ENCODE data around the gene SMIM35. TPM values are rescaled to one million over a fixed set of nuclear protein-coding genes. Genes with fewer than 3 reads are reported as not detected.
"Not testable (repeated sequence)": the region's sequence is repeated elsewhere in the genome, so short reads cannot be mapped to it uniquely, and the experiment has no call there.

The SMIM35 gene
- total and polyA plus RNA-seq, 2 donors (not counting 1 experiment from before 2014, with no cell fraction given): not detected

- Histone ChIP-seq H3K4me3 (replicated peaks in 1 of 4; ENCODE audit: control extremely low read depth in 1 of 4, insufficient read depth in 1 of 4, low read depth in 3 of 4, low read length in 4 of 4) (no peak overlapping the region), H3K4me1 (ENCODE audit: control insufficient read depth, extremely low read depth, insufficient read depth, low read length) (no peaks in the 10 kb centered on the region), H3K9ac (ENCODE audit: insufficient read depth, low read length) (no peak overlapping the region), H3K4me2 (ENCODE audit: extremely low read depth, insufficient read depth, low read length) (no peak overlapping the region), H2AFZ (ENCODE audit: low read length) (no peak overlapping the region), H3K9me3 (ENCODE audit: control insufficient read depth, insufficient read depth, low read depth, low read length) (no peaks in the 10 kb centered on the region), H3K27me3 (ENCODE audit: control insufficient read depth, insufficient read depth, low read length) (no peaks in the 10 kb centered on the region), H3K79me2 (ENCODE audit: control insufficient read depth, insufficient read depth, low read length) (no peaks in the 10 kb centered on the region), H3K36me3 (ENCODE audit: control insufficient read depth, insufficient read depth, low read length) (no peaks in the 10 kb centered on the region), H4K20me1 (ENCODE audit: control insufficient read depth, extremely low read depth, insufficient read depth, low read length) (no peaks in the 10 kb centered on the region), H3K27ac (ENCODE audit: insufficient read depth, low read length) (no peak overlapping the region)
- DNase-seq (ENCODE audit: low read depth in 2 of 2): no peak
- TF ChIP-seq CTCF (conservative IDR thresholded peaks at IDR 0.05 in 1 of 2, IDR thresholded peaks at IDR 0.05 in 1 of 2; ENCODE audit: low read depth in 1 of 2, low read length in 2 of 2) (no peak), EZH2 (IDR thresholded peaks at IDR 0.05; ENCODE audit: low read length, missing control alignments) (no peak)
These were observed 19.8 kb downstream of the SMIM35 start for GRCh38 chr11:118067006-118067405.

- H3K4me1 ChIP-seq (ENCODE audit: control insufficient read depth, extremely low read depth, insufficient read depth, low read length): no peaks in the 10 kb centered on the region
- no peak for TF ChIP-seq EZH2 (IDR thresholded peaks at IDR 0.05; ENCODE audit: low read length, missing control alignments)
- no peak for TF ChIP-seq CTCF (conservative IDR thresholded peaks at IDR 0.05 in 1 of 2, IDR thresholded peaks at IDR 0.05 in 1 of 2; ENCODE audit: low read depth in 1 of 2, low read length in 2 of 2)
- no peaks in the 10 kb centered on the region for H3K27me3 ChIP-seq (ENCODE audit: control insufficient read depth, insufficient read depth, low read length)
- H4K20me1 ChIP-seq (ENCODE audit: control insufficient read depth, extremely low read depth, insufficient read depth, low read length): no peaks in the 10 kb centered on the region
- no peak overlapping the region for H3K4me3 ChIP-seq (replicated peaks in 1 of 4; ENCODE audit: control extremely low read depth in 1 of 4, insufficient read depth in 1 of 4, low read depth in 3 of 4, low read length in 4 of 4)
- no peak overlapping the region for H3K4me2 ChIP-seq (ENCODE audit: extremely low read depth, insufficient read depth, low read length)
- H2AFZ ChIP-seq (ENCODE audit: low read length): no peak overlapping the region
- H3K9ac ChIP-seq (ENCODE audit: insufficient read depth, low read length): no peak overlapping the region
- H3K27ac ChIP-seq (ENCODE audit: insufficient read depth, low read length): no peak overlapping the region
- DNase-seq (ENCODE audit: low read depth in 2 of 2): no peak
- no peaks in the 10 kb centered on the region for H3K9me3 ChIP-seq (ENCODE audit: control insufficient read depth, insufficient read depth, low read depth, low read length)
- H3K36me3 ChIP-seq (ENCODE audit: control insufficient read depth, insufficient read depth, low read length): no peaks in the 10 kb centered on the region
- H3K79me2 ChIP-seq (ENCODE audit: control insufficient read depth, insufficient read depth, low read length): no peaks in the 10 kb centered on the region
These were observed 21.4 kb downstream of the SMIM35 start for GRCh38 chr11:118065384-118065783.

- DNase-seq (ENCODE audit: low read depth in 2 of 2): no peak
- no peak overlapping the region for H3K4me2 ChIP-seq (ENCODE audit: extremely low read depth, insufficient read depth, low read length)
- no peak overlapping the region for H3K27ac ChIP-seq (ENCODE audit: insufficient read depth, low read length)
- H3K9me3 ChIP-seq (ENCODE audit: control insufficient read depth, insufficient read depth, low read depth, low read length): no peaks in the 10 kb centered on the region
- no peaks in the 10 kb centered on the region for H3K36me3 ChIP-seq (ENCODE audit: control insufficient read depth, insufficient read depth, low read length)
- TF ChIP-seq CTCF (conservative IDR thresholded peaks at IDR 0.05 in 1 of 2, IDR thresholded peaks at IDR 0.05 in 1 of 2; ENCODE audit: low read depth in 1 of 2, low read length in 2 of 2) (no peak), EZH2 (IDR thresholded peaks at IDR 0.05; ENCODE audit: low read length, missing control alignments) (no peak)
- no peaks in the 10 kb centered on the region for H4K20me1 ChIP-seq (ENCODE audit: control insufficient read depth, extremely low read depth, insufficient read depth, low read length)
- H3K9ac ChIP-seq (ENCODE audit: insufficient read depth, low read length): no peak overlapping the region
- no peak overlapping the region for H3K4me3 ChIP-seq (replicated peaks in 1 of 4; ENCODE audit: control extremely low read depth in 1 of 4, insufficient read depth in 1 of 4, low read depth in 3 of 4, low read length in 4 of 4)
- H2AFZ ChIP-seq (ENCODE audit: low read length): no peak overlapping the region
- no peaks in the 10 kb centered on the region for H3K27me3 ChIP-seq (ENCODE audit: control insufficient read depth, insufficient read depth, low read length)
- H3K79me2 ChIP-seq (ENCODE audit: control insufficient read depth, insufficient read depth, low read length): no peaks in the 10 kb centered on the region
- H3K4me1 ChIP-seq (ENCODE audit: control insufficient read depth, extremely low read depth, insufficient read depth, low read length): no peaks in the 10 kb centered on the region
These were observed 21.8 kb downstream of the SMIM35 start for GRCh38 chr11:118064956-118065355.

GRCh38 chr11:118062631-118063030 is 24.1 kb downstream of the SMIM35 start:
- not testable (repeated sequence) for H4K20me1 ChIP-seq (ENCODE audit: control insufficient read depth, extremely low read depth, insufficient read depth, low read length)

GRCh38 chr11:118062181-118062580 is 24.6 kb downstream of the SMIM35 start:
- H3K4me3 ChIP-seq (replicated peaks in 1 of 4; ENCODE audit: control extremely low read depth in 1 of 4, insufficient read depth in 1 of 4, low read depth in 3 of 4, low read length in 4 of 4); H2AFZ ChIP-seq (ENCODE audit: low read length); H3K27me3 ChIP-seq (ENCODE audit: control insufficient read depth, insufficient read depth, low read length); H3K36me3 ChIP-seq (ENCODE audit: control insufficient read depth, insufficient read depth, low read length); H3K79me2 ChIP-seq (ENCODE audit: control insufficient read depth, insufficient read depth, low read length); DNase-seq (ENCODE audit: low read depth in 2 of 2); H3K9me3 ChIP-seq (ENCODE audit: control insufficient read depth, insufficient read depth, low read depth, low read length); H3K9ac ChIP-seq (ENCODE audit: insufficient read depth, low read length); H3K4me2 ChIP-seq (ENCODE audit: extremely low read depth, insufficient read depth, low read length); H4K20me1 ChIP-seq (ENCODE audit: control insufficient read depth, extremely low read depth, insufficient read depth, low read length); H3K27ac ChIP-seq (ENCODE audit: insufficient read depth, low read length); H3K4me1 ChIP-seq (ENCODE audit: control insufficient read depth, extremely low read depth, insufficient read depth, low read length): not testable (repeated sequence)

More at GRCh38 chr11:118062631-118063030, 24.1 kb downstream of the SMIM35 start:
- H3K4me1 ChIP-seq (ENCODE audit: control insufficient read depth, extremely low read depth, insufficient read depth, low read length); H3K27ac ChIP-seq (ENCODE audit: insufficient read depth, low read length); H3K9me3 ChIP-seq (ENCODE audit: control insufficient read depth, insufficient read depth, low read depth, low read length); H3K36me3 ChIP-seq (ENCODE audit: control insufficient read depth, insufficient read depth, low read length); H2AFZ ChIP-seq (ENCODE audit: low read length); H3K4me3 ChIP-seq (replicated peaks in 1 of 4; ENCODE audit: control extremely low read depth in 1 of 4, insufficient read depth in 1 of 4, low read depth in 3 of 4, low read length in 4 of 4); H3K4me2 ChIP-seq (ENCODE audit: extremely low read depth, insufficient read depth, low read length); H3K79me2 ChIP-seq (ENCODE audit: control insufficient read depth, insufficient read depth, low read length); DNase-seq (ENCODE audit: low read depth in 2 of 2); H3K27me3 ChIP-seq (ENCODE audit: control insufficient read depth, insufficient read depth, low read length); H3K9ac ChIP-seq (ENCODE audit: insufficient read depth, low read length): not testable (repeated sequence)
